ENCODE data around the gene SYT3. TPM values are rescaled to one million over a fixed set of nuclear protein-coding genes. Genes with fewer than 3 reads are reported as not detected.

Gene SYT3
- total and polyA plus RNA-seq, 2 experiments from 2014 or later, result 10.0 to 25.5 TPM

DNA sequence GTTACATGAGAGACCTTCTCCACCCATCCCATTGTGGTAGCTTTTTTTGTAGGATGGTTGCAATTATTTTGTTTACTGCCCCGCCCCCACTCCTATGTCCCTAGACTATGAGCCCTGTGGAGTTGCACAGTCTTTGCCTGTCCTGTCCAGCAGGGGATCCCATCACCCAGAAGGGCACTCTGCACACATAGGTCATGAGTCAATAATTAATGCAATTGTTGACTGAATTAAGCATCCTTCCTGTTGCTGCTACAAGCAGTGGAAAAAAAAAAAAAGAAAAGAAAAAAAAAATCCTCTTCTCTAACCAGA is 23.8 kb upstream of the SYT3 start:
- DNase-seq (ENCODE audit: low spot score), result no peak
- Histone ChIP-seq H3K27ac (ENCODE audit: low read depth) (no peak overlapping the region), H3K4me1 (ENCODE audit: insufficient read depth) (peaks cover 9% of the 10 kb centered on the region), H2AFZ (no peak overlapping the region), H3F3A (replicated peaks; ENCODE audit: low read depth) (0 out of 2 replicates have a peak, but pooled peaks cover 2% of the 10 kb centered on the region), H3K9me2 (ENCODE audit: insufficient read depth) (no peaks in the 10 kb centered on the region), H3K27me3 (ENCODE audit: insufficient read depth) (peaks cover 47% of the 10 kb centered on the region), H3K36me3 (ENCODE audit: insufficient read depth) (no peaks in the 10 kb centered on the region), H3K4me2 (no peak overlapping the region), H3K79me2 (replicated peaks; ENCODE audit: insufficient read depth) (no peaks in the 10 kb centered on the region), H3K4me3 (no peak overlapping the region), H4K20me1 (replicated peaks; ENCODE audit: insufficient read depth) (no peaks in the 10 kb centered on the region; the same call in 1 of the 2 replicates)
- Mint-ChIP-seq H3K27ac (no peak overlapping the region), H3K4me1 (no peaks in the 10 kb centered on the region), H3K9me3 (peaks cover 71% of the 10 kb centered on the region), H3K36me3 (ENCODE audit: low read depth) (peaks cover 33% of the 10 kb centered on the region), H3K4me3 (no peak overlapping the region), H3K27me3 (ENCODE audit: insufficient read depth, low read depth, poor library complexity) (peaks cover 15% of the 10 kb centered on the region)
- TF ChIP-seq POLR2AphosphoS5 (IDR thresholded peaks at IDR 0.05; ENCODE audit: low read depth) (no peak), ZNF331 (CRISPR knock-in tag; IDR thresholded peaks at IDR 0.05; ENCODE audit: low read depth) (no peak), STAT1 (IDR thresholded peaks at IDR 0.05; ENCODE audit: unreplicated experiment) (no peak)
- TF ChIP-seq, protein P1, sequence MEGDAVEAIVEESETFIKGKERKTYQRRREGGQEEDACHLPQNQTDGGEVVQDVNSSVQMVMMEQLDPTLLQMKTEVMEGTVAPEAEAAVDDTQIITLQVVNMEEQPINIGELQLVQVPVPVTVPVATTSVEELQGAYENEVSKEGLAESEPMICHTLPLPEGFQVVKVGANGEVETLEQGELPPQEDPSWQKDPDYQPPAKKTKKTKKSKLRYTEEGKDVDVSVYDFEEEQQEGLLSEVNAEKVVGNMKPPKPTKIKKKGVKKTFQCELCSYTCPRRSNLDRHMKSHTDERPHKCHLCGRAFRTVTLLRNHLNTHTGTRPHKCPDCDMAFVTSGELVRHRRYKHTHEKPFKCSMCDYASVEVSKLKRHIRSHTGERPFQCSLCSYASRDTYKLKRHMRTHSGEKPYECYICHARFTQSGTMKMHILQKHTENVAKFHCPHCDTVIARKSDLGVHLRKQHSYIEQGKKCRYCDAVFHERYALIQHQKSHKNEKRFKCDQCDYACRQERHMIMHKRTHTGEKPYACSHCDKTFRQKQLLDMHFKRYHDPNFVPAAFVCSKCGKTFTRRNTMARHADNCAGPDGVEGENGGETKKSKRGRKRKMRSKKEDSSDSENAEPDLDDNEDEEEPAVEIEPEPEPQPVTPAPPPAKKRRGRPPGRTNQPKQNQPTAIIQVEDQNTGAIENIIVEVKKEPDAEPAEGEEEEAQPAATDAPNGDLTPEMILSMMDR (conservative IDR thresholded peaks at IDR 0.05; ENCODE audit: low read depth in 2 of 2), result peak in 1 of 2 experiments; percentile 42; a peak in 3 of 4 replicates
- TF ChIP-seq, protein P2, sequence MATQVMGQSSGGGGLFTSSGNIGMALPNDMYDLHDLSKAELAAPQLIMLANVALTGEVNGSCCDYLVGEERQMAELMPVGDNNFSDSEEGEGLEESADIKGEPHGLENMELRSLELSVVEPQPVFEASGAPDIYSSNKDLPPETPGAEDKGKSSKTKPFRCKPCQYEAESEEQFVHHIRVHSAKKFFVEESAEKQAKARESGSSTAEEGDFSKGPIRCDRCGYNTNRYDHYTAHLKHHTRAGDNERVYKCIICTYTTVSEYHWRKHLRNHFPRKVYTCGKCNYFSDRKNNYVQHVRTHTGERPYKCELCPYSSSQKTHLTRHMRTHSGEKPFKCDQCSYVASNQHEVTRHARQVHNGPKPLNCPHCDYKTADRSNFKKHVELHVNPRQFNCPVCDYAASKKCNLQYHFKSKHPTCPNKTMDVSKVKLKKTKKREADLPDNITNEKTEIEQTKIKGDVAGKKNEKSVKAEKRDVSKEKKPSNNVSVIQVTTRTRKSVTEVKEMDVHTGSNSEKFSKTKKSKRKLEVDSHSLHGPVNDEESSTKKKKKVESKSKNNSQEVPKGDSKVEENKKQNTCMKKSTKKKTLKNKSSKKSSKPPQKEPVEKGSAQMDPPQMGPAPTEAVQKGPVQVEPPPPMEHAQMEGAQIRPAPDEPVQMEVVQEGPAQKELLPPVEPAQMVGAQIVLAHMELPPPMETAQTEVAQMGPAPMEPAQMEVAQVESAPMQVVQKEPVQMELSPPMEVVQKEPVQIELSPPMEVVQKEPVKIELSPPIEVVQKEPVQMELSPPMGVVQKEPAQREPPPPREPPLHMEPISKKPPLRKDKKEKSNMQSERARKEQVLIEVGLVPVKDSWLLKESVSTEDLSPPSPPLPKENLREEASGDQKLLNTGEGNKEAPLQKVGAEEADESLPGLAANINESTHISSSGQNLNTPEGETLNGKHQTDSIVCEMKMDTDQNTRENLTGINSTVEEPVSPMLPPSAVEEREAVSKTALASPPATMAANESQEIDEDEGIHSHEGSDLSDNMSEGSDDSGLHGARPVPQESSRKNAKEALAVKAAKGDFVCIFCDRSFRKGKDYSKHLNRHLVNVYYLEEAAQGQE (IDR thresholded peaks at IDR 0.05; ENCODE audit: unreplicated experiment), result no peak
- ATAC-seq, result no peak

DNA sequence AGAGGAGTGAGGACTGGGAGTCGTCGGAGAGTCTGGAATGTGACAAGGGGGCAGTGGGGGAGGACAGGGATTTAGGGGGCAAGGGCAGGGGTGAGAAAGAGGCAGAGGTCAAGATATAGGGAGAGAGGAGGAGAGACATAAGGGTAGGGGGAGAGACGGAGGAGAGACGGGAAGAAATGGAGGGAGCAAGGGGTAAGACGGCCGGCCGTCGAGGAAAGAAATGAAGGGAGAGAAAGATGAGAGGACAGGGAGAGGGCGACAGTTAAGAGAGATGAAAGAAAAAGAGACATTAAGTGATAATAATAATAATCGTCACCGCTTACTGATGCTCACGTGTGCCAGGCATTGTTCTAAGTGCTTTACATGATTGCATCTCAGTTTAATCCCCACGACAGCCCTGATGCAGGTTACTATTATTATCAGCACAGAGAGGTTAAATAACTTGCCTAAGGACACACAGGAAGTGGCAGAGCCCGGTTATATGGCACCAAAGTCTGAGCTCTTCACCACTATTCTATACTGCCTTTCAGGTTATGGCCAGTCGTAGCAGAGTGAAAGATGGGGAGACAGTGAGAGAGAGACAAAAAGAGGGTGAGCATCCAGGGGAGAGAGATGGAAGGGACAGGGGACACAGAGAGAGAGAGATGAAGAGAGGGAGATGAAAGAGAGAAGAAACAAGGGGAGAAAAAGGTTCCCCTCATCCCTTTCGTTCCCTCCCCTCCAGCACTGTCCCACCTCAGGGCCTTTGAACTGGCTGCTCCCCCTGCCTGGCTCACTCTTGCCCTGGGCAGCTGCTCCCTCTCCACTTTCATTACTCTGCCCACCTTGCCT is 23.2 kb upstream of the SYT3 start:
- peaks cover 19% of the 10 kb centered on the region for H3K27me3 Mint-ChIP-seq (ENCODE audit: insufficient read depth, low read depth, poor library complexity)
- no peak overlapping the region for H3K27ac Mint-ChIP-seq
- no peaks in the 10 kb centered on the region for H3K79me2 ChIP-seq (replicated peaks; ENCODE audit: insufficient read depth)
- peaks cover 9% of the 10 kb centered on the region for H3K4me1 ChIP-seq (ENCODE audit: insufficient read depth)
- ATAC-seq (no peak), DNase-seq (ENCODE audit: low spot score) (no peak)
- H3F3A ChIP-seq (replicated peaks; ENCODE audit: low read depth), result 0 out of 2 replicates have a peak, but pooled peaks cover 2% of the 10 kb centered on the region
- peaks cover 42% of the 10 kb centered on the region for H3K27me3 ChIP-seq (ENCODE audit: insufficient read depth)
- H3K4me1 Mint-ChIP-seq, result no peaks in the 10 kb centered on the region
- H3K9me3 Mint-ChIP-seq, result peaks cover 77% of the 10 kb centered on the region
- no peaks in the 10 kb centered on the region; the same call in 1 of the 2 replicates for H4K20me1 ChIP-seq (replicated peaks; ENCODE audit: insufficient read depth)
- H2AFZ ChIP-seq, result no peak overlapping the region
- H3K4me3 Mint-ChIP-seq, result no peak overlapping the region
- H3K36me3 Mint-ChIP-seq (ENCODE audit: low read depth), result peaks cover 36% of the 10 kb centered on the region
- H3K27ac ChIP-seq (ENCODE audit: low read depth), result no peak overlapping the region
- no peaks in the 10 kb centered on the region for H3K9me2 ChIP-seq (ENCODE audit: insufficient read depth)
- no peaks in the 10 kb centered on the region for H3K36me3 ChIP-seq (ENCODE audit: insufficient read depth)
- H3K4me3 ChIP-seq, result no peak overlapping the region
- no peak overlapping the region for H3K4me2 ChIP-seq
- TF ChIP-seq EZH2phosphoT487 (IDR thresholded peaks at IDR 0.05; ENCODE audit: unreplicated experiment) (no peak), JUNB (IDR thresholded peaks at IDR 0.05; ENCODE audit: unreplicated experiment) (no peak), EZH2 (IDR thresholded peaks at IDR 0.05; ENCODE audit: low read depth, unreplicated experiment) (no peak), NANOG (IDR thresholded peaks at IDR 0.05; ENCODE audit: borderline replicate concordance) (no peak)
- TF ChIP-seq, protein P3, sequence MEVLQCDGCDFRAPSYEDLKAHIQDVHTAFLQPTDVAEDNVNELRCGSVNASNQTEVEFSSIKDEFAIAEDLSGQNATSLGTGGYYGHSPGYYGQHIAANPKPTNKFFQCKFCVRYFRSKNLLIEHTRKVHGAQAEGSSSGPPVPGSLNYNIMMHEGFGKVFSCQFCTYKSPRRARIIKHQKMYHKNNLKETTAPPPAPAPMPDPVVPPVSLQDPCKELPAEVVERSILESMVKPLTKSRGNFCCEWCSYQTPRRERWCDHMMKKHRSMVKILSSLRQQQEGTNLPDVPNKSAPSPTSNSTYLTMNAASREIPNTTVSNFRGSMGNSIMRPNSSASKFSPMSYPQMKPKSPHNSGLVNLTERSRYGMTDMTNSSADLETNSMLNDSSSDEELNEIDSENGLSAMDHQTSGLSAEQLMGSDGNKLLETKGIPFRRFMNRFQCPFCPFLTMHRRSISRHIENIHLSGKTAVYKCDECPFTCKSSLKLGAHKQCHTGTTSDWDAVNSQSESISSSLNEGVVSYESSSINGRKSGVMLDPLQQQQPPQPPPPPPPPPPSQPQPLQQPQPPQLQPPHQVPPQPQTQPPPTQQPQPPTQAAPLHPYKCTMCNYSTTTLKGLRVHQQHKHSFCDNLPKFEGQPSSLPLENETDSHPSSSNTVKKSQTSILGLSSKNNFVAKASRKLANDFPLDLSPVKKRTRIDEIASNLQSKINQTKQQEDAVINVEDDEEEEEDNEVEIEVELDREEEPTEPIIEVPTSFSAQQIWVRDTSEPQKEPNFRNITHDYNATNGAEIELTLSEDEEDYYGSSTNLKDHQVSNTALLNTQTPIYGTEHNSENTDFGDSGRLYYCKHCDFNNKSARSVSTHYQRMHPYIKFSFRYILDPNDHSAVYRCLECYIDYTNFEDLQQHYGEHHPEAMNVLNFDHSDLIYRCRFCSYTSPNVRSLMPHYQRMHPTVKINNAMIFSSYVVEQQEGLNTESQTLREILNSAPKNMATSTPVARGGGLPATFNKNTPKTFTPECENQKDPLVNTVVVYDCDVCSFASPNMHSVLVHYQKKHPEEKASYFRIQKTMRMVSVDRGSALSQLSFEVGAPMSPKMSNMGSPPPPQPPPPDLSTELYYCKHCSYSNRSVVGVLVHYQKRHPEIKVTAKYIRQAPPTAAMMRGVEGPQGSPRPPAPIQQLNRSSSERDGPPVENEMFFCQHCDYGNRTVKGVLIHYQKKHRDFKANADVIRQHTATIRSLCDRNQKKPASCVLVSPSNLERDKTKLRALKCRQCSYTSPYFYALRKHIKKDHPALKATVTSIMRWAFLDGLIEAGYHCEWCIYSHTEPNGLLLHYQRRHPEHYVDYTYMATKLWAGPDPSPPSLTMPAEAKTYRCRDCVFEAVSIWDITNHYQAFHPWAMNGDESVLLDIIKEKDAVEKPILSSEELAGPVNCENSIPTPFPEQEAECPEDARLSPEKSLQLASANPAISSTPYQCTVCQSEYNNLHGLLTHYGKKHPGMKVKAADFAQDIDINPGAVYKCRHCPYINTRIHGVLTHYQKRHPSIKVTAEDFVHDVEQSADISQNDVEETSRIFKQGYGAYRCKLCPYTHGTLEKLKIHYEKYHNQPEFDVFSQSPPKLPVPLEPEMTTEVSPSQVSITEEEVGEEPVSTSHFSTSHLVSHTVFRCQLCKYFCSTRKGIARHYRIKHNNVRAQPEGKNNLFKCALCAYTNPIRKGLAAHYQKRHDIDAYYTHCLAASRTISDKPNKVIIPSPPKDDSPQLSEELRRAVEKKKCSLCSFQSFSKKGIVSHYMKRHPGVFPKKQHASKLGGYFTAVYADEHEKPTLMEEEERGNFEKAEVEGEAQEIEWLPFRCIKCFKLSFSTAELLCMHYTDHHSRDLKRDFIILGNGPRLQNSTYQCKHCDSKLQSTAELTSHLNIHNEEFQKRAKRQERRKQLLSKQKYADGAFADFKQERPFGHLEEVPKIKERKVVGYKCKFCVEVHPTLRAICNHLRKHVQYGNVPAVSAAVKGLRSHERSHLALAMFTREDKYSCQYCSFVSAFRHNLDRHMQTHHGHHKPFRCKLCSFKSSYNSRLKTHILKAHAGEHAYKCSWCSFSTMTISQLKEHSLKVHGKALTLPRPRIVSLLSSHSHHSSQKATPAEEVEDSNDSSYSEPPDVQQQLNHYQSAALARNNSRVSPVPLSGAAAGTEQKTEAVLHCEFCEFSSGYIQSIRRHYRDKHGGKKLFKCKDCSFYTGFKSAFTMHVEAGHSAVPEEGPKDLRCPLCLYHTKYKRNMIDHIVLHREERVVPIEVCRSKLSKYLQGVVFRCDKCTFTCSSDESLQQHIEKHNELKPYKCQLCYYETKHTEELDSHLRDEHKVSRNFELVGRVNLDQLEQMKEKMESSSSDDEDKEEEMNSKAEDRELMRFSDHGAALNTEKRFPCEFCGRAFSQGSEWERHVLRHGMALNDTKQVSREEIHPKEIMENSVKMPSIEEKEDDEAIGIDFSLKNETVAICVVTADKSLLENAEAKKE (CRISPR knock-in tag; IDR thresholded peaks at IDR 0.05), result no peak

Data from GM23338 (cell line).